Activated CD4-positive, alpha-beta T cell treated with anti-CD3 and anti-CD28 coated beads, Interleukin-2, Interleukin-6, amounts not matched to agents 100 ng/mL and 50 ng/mL, durations not matched to agents 16 hours and 8 hours (primary cell): ENCODE results near the gene SGMS1.

Source experiments
- DNase-seq: peaks from one replicate; pipeline ENCODE4 v3.0.0-alpha.2; 2020

Gene SGMS1

DNA sequence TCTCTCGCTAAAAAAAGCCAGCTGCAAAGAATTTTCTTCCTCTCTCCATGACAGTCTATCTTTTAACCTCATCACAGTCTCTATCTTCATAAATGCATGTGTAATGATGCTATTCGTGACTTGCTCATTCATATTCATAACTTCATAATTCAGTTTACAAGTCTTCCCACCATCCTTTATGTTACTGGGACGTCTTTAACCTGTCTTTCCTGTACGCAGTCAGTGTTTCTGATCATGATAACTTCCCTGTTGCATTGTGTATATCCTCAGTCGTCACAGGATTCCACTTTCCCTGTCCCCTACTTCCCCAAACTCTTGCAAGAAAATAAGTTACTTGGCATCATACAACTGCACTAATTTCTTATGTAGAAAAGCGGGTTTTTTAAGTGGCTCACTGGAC, 206.9 kb downstream of the SGMS1 start:
- no peak for DNase-seq

DNA sequence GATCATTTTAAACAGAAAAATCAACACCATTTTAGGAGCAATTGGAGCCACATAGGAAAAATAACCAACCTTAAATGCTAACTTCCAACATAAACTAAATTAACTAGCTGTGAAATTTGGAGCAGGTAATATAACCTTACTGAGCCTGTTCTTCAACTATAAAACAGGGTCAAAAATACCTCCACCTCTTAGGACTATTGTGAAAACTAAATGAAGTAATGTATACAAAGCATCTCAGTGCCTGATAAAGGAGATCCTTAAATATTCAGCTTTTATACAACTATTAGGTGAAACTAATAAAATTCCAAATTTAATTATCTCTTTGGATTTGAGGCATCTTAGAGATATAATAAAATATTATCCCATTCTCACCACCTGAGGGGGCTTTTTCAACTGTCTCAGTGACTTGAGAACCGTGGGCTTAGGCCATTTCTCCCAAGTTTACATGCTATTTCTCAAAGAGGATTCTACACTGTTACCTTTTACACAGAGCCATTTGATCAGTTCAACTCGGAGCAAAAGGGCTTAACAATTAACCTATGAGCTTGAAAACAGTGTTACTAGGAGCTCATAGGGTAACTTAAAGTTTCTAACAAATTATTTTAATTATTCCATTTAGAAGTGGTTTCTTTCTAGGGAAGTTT, 207.5 kb downstream of the SGMS1 start:
- DNase-seq, result no peak

GRCh38 chr10:50415292-50415691, 208.5 kb downstream of the SGMS1 start:
- no peak for DNase-seq

- DNase-seq, result no peak
Measured at GRCh38 chr10:50410066-50410811, 213.5 kb downstream of the SGMS1 start.

- no peak for DNase-seq
Measured at GRCh38 chr10:50407076-50407801, 216.5 kb downstream of the SGMS1 start.

DNA sequence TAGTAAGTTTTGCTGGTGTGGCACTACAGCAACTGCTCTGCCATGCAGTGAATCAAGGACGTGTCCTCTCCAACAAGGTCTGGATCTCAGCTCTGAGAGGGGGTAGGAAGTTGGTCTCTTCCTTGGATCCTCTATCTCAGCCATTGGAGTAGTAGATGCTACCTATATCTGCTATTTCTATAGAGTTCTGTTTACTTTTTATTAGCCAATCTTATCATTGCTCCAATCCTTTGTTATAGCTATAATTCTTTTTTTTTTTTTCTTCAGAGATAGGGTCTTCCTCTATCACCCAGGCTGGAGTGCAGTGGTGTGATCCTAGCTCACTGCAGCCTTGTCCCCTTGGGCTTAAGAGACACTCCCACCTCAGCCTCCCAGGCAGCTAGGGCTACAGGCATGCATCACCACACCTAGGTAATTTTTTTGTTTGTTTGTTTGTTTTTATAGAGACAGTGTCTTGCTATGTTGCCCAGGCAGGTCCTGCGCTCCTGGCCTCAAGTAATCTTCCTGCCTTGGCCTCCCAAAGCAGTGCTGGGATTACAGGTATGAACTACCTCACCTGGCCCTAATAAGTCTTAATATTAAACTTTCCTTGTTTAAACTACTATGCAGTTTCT, 217.2 kb downstream of the SGMS1 start:
- DNase-seq, result no peak

DNA sequence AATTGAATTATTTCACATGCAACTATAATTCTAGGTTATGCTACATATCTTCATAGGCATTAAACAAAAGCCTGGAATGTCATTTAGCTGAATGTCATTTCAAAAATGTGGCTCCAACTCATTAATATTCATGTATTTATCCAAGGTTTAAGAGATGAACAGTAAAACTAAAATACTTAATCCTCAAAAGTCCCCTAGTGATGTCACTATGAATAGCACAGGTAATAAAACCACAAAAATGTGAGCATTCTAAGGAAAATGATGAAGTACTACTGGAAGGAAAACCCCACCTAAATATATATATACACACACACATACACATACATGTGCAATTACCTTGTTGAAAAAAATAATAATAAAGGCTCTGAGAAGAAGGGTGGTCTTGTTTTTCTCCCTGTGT, 218.0 kb downstream of the SGMS1 start:
- no peak for DNase-seq

DNA sequence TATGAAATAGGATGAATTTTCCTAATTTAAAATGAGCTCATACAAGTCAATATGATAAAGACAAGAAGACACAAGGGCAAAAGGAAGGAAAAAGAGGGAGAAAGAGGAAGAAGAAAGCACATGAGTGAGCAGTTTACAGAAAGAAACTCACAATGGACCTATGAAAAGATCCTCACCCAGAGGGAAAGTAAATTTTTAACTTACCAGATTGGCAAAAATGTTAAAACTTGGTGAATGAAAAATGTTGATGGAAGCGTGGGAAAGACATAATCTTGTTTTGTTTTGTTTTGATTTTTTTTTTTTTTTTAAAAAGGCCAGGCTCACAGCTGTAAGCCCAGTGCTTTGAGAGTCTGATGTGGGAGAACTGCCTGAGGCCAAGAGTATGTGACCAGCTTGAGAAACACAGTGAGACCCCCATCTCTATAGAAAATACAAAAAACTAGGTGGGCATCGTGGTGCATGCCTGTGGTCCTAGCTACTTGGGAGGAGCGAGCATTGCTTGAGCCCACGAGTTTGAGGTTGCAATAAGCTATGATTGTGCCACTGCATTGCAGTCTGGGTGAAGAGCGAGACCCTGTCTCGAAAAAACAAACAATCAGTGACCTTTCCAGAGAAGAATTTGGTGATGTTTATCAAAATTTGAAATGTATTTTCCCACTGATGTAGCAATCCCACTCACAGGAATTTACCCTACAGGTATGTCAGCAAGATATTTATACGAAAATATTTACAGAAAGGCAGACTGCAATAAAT, 219.6 kb downstream of the SGMS1 start:
- DNase-seq, result no peak

DNA sequence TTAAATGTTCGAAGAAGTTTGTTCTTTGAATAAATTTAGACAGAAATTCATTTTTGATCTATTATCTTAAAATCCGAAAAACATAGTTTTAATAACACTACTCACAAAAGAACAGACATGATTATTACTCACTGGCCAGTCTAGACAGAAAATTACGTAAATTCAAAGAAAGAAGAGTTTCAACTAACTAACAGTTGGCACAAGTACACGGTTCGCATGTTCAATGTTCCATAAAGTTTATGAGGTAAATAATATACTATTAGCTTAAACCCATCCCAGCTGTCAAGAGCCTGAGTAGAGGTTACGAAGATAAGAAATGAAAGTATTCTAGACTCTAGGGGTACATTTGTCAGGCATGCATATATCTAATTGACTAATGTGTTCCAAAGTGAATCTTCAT, 220.7 kb downstream of the SGMS1 start:
- DNase-seq, result no peak

DNA sequence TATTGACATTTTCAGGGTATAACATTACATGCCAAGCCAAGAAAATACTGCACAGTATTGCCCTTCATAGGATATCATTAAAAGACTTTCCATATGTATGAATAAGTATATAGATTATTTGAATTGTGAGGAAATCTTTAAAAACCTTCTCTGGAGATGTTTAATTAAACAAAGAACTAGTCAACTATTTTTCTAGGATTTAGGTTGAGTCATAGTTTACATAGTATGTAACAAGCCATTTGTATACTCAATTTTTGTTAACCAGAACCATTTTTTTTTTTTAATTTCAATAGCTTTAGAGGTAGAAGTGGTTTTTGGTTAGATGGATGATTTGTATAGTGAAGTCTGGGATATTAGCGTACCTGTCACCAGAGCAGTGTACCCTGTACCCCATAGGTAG, 221.3 kb downstream of the SGMS1 start:
- DNase-seq, result no peak

- no peak for DNase-seq
Measured at GRCh38 chr10:50400694-50401093, 223.1 kb downstream of the SGMS1 start.

GRCh38 chr10:50398823-50399222, 224.9 kb downstream of the SGMS1 start:
- no peak for DNase-seq

DNA sequence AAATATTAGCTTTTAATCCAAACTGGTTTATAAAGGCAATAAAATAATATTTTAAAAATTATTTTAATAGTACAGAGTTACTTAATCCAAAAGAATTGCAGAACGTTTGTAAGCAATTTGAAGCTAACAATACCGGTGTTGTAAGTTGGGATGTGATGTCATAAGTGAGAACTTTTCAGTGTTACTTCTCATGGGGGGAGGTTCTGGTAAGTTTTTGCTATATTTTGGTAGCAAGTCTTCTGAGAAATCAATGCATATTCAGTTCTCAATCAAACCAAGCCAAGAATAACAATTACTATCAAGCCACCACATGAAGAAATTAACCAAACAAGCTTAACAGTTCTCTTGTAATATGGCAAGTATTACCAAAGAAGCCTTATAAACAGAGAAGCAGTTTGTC, 225.4 kb downstream of the SGMS1 start:
- DNase-seq, result no peak

- no peak for DNase-seq
Measured at GRCh38 chr10:50397312-50398140, 226.2 kb downstream of the SGMS1 start.

- peak; percentile 88 for DNase-seq
Measured at GRCh38 chr10:50396491-50397311, 227.1 kb downstream of the SGMS1 start.

GRCh38 chr10:50395851-50396250, 227.9 kb downstream of the SGMS1 start:
- DNase-seq, result no peak

GRCh38 chr10:50395271-50395670, 228.5 kb downstream of the SGMS1 start:
- DNase-seq, result no peak

- DNase-seq, result peak; percentile 40
Measured at GRCh38 chr10:50394832-50395231, 228.9 kb downstream of the SGMS1 start.

DNA sequence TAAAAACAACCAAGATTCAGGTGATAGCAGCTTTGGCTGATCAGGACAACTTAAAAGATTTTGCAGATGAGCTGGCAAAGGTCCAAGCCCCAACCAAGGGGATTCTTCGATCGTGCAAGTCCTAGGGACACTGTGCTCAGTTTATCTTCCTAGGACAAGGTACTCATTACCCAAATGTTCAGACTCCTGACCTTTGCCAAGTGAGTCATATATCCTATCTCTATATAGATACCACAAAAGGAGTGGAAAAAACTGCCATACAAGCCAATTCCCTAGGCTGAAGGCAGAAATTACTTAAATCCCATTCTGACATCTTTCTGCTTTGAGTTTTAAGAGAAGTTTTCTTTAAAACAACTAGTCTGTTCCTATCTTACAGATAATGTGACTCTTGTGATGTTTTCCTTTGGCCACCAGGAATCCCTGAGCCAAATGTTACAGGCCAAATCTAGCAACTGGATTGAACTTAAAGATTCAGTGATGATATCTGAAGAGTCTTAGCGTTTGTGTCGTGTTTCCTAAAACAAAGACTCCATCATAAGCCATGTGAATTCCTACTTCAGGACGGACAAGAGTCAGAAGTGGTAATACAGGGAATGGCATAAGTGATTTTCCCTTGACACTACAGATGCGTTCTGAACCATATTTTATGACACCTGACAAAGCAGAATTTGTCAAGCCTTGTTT, 229.8 kb downstream of the SGMS1 start:
- DNase-seq, result no peak

- no peak for DNase-seq
Measured at GRCh38 chr10:50392966-50393718, 230.6 kb downstream of the SGMS1 start.
